GM23338 (cell line): ENCODE data around the gene NCKAP5. TPM values are rescaled to one million over a fixed set of nuclear protein-coding genes. Genes with fewer than 3 reads are reported as not detected.

ENCODE experiments used
- ATAC-seq: fragments of 200-7000 bp; cut with Tn5 transposase; 3 replicates; pipeline ENCODE4 v1.9.1; 2020
- DNase-seq: peaks from one replicate; pipeline ENCODE4 v3.0.0-alpha.2; 2015; ENCODE audit warnings: low spot score
- H2AFZ ChIP-seq: fragments of 200-600 bp; sonication (generic); 2 replicates; pipeline ENCODE4 v1.8.0; 2016; ENCODE audit warnings: antibody characterized with exemption, mild to moderate bottlenecking, moderate library complexity
- H3F3A ChIP-seq: fragments of 200-600 bp; sonication (generic); replicated peaks from 2 replicates; pipeline ENCODE4 v1.8.0; 2017; ENCODE audit warnings: antibody characterized with exemption, mixed run types, low read depth
- H3K27ac ChIP-seq: fragments of 200-600 bp; sonication (generic); 2 replicates; pipeline ENCODE4 v1.6.1; 2016; ENCODE audit warnings: low read depth
- H3K27me3 ChIP-seq: fragments of 200-600 bp; sonication (generic); 2 replicates; pipeline ENCODE4 v1.8.0; 2016; ENCODE audit warnings: mild to moderate bottlenecking, mixed run types, moderate library complexity; ENCODE audit not compliant: insufficient read depth
- H3K36me3 ChIP-seq: fragments of 200-600 bp; sonication (generic); 2 replicates; pipeline ENCODE4 v1.8.0; 2016; ENCODE audit warnings: mild to moderate bottlenecking; ENCODE audit not compliant: insufficient read depth
- H3K4me1 ChIP-seq: fragments of 200-600 bp; sonication (generic); 2 replicates; pipeline ENCODE4 v1.8.0; 2016; ENCODE audit warnings: mild to moderate bottlenecking, moderate library complexity; ENCODE audit not compliant: insufficient read depth
- H3K4me2 ChIP-seq: fragments of 200-600 bp; sonication (generic); 2 replicates; pipeline ENCODE4 v1.7.1; 2017; ENCODE audit warnings: mixed run types
- H3K4me3 ChIP-seq: fragments of 200-600 bp; sonication (generic); 2 replicates; pipeline ENCODE4 v1.6.1; 2016; ENCODE audit warnings: mixed run types
- H3K79me2 ChIP-seq: fragments of 200-600 bp; sonication (generic); replicated peaks from 2 replicates; pipeline ENCODE4 v1.8.0; 2017; ENCODE audit warnings: mild to moderate bottlenecking; ENCODE audit not compliant: insufficient read depth
- H3K9me2 ChIP-seq: fragments of 200-600 bp; sonication (generic); 2 replicates; pipeline ENCODE4 v1.8.0; 2017; ENCODE audit not compliant: insufficient read depth
- H4K20me1 ChIP-seq: fragments of 200-600 bp; sonication (generic); replicated peaks from 2 replicates; pipeline ENCODE4 v1.8.0; 2017; ENCODE audit warnings: mild to moderate bottlenecking; ENCODE audit not compliant: insufficient read depth
- H3K27ac Mint-ChIP-seq: 2 replicates; pipeline ENCODE4 v1.8.0; 2020; ENCODE audit warnings: inconsistent platforms, mild to moderate bottlenecking, moderate library complexity, mixed read lengths
- H3K27me3 Mint-ChIP-seq: 3 replicates; pipeline ENCODE4 v1.8.0; 2022; ENCODE audit warnings: low read depth, mild to moderate bottlenecking, moderate library complexity, mixed read lengths, inconsistent platforms; ENCODE audit not compliant: insufficient read depth, poor library complexity
- H3K36me3 Mint-ChIP-seq: 3 replicates; pipeline ENCODE4 v1.8.0; 2021; ENCODE audit warnings: low read depth, mild to moderate bottlenecking, inconsistent platforms, moderate library complexity, mixed read lengths
- H3K4me1 Mint-ChIP-seq: 3 replicates; pipeline ENCODE4 v1.8.0; 2020; ENCODE audit warnings: mild to moderate bottlenecking, inconsistent platforms, mixed read lengths
- H3K4me3 Mint-ChIP-seq: 3 replicates; pipeline ENCODE4 v1.8.0; 2021; ENCODE audit warnings: moderate library complexity, mild to moderate bottlenecking, inconsistent platforms, mixed read lengths
- H3K9me3 Mint-ChIP-seq: 3 replicates; pipeline ENCODE4 v1.8.0; 2020; ENCODE audit warnings: moderate library complexity, mild to moderate bottlenecking, inconsistent platforms, mixed read lengths
- CTCF ChIP-seq, 2 experiments: fragments of 200-600 bp in 1 of 2; sonication (generic) in 1 of 2; conservative IDR thresholded peaks; 2 replicates each; pipeline versions ENCODE4 v1.5.1 to v1.6.1; 2016 to 2017; ENCODE audit warnings: antibody characterized with exemption in 2 of 2, low read depth in 2 of 2, mild to moderate bottlenecking in 2 of 2, moderate library complexity in 1 of 2
- EZH2 ChIP-seq: fragments of 200-600 bp; sonication (generic); IDR thresholded peaks from one replicate; pipeline ENCODE4 v1.8.0; 2017; ENCODE audit warnings: antibody characterized with exemption, mild to moderate bottlenecking, low read depth; ENCODE audit not compliant: unreplicated experiment
- EZH2phosphoT487 ChIP-seq: fragments of 200-600 bp; sonication (generic); IDR thresholded peaks from one replicate; pipeline ENCODE4 v1.8.1; 2018; ENCODE audit warnings: antibody characterized with exemption; ENCODE audit not compliant: unreplicated experiment
- JUNB ChIP-seq: IDR thresholded peaks from one replicate; pipeline ENCODE4 v1.6.1; 2016; ENCODE audit warnings: antibody characterized with exemption; ENCODE audit not compliant: unreplicated experiment
- NANOG ChIP-seq: IDR thresholded peaks from 2 replicates; pipeline ENCODE4 v1.6.1; 2016; ENCODE audit warnings: antibody characterized with exemption, borderline replicate concordance
- POLR2AphosphoS5 ChIP-seq: IDR thresholded peaks from 2 replicates; pipeline ENCODE4 v1.6.1; 2016; ENCODE audit warnings: antibody characterized with exemption, low read depth
- STAT1 ChIP-seq: IDR thresholded peaks from one replicate; pipeline ENCODE4 v1.6.1; 2016; ENCODE audit warnings: antibody characterized with exemption; ENCODE audit not compliant: unreplicated experiment
- ZNF114 ChIP-seq: fragments of 250-450 bp; sonication (Bioruptor Pico); IDR thresholded peaks from 2 replicates; pipeline ENCODE4 v1.5.0; 2020; ENCODE audit warnings: mild to moderate bottlenecking, moderate library complexity
- ZNF331 ChIP-seq: fragments of 250-450 bp; sonication (Bioruptor Pico); IDR thresholded peaks from 2 replicates; pipeline ENCODE4 v1.5.0; 2020; ENCODE audit warnings: low read depth, mild to moderate bottlenecking, moderate library complexity
- polyA plus RNA-seq: library from polyadenylated mRNA; unstranded; fragments of >200 nt; fragmentation: Nextera tagmentation; extraction: Ambion mirVana; gene quantifications from 2 replicates; pipeline ENCODE4 v1.2.1, GENCODE V29; 2016
- total RNA-seq: library from RNA; depleted of rRNA; stranded (reverse); fragments of >200 nt; shearing (Covaris generic); gene quantifications from 2 replicates; pipeline ENCODE4 v1.2.3, GENCODE V29; 2014
- TF ChIP-seq, protein P1 (sequence below): IDR thresholded peaks from one replicate; pipeline ENCODE4 v1.6.1; 2018; ENCODE audit warnings: antibody characterized with exemption; ENCODE audit not compliant: unreplicated experiment
- TF ChIP-seq, protein P2 (sequence below): IDR thresholded peaks from 2 replicates; pipeline ENCODE4 v1.6.1; 2016; ENCODE audit warnings: antibody characterized with exemption

The NCKAP5 gene
- total and polyA plus RNA-seq, 2 experiments from 2014 or later: 0.34 to 0.73 TPM

- TF ChIP-seq, protein P1, sequence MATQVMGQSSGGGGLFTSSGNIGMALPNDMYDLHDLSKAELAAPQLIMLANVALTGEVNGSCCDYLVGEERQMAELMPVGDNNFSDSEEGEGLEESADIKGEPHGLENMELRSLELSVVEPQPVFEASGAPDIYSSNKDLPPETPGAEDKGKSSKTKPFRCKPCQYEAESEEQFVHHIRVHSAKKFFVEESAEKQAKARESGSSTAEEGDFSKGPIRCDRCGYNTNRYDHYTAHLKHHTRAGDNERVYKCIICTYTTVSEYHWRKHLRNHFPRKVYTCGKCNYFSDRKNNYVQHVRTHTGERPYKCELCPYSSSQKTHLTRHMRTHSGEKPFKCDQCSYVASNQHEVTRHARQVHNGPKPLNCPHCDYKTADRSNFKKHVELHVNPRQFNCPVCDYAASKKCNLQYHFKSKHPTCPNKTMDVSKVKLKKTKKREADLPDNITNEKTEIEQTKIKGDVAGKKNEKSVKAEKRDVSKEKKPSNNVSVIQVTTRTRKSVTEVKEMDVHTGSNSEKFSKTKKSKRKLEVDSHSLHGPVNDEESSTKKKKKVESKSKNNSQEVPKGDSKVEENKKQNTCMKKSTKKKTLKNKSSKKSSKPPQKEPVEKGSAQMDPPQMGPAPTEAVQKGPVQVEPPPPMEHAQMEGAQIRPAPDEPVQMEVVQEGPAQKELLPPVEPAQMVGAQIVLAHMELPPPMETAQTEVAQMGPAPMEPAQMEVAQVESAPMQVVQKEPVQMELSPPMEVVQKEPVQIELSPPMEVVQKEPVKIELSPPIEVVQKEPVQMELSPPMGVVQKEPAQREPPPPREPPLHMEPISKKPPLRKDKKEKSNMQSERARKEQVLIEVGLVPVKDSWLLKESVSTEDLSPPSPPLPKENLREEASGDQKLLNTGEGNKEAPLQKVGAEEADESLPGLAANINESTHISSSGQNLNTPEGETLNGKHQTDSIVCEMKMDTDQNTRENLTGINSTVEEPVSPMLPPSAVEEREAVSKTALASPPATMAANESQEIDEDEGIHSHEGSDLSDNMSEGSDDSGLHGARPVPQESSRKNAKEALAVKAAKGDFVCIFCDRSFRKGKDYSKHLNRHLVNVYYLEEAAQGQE: no peak
- TF ChIP-seq EZH2phosphoT487: no peak
- no peak for TF ChIP-seq JUNB
- no peak for TF ChIP-seq EZH2
- no peak for TF ChIP-seq ZNF114 (CRISPR knock-in tag)
- TF ChIP-seq POLR2AphosphoS5: no peak
- TF ChIP-seq CTCF (conservative IDR thresholded peaks at IDR 0.05; ENCODE audit: low read depth in 2 of 2): no peak
These were observed 163.0 kb downstream of the NCKAP5 start (continued) for GRCh38 chr2:133405252-133405651.

DNA sequence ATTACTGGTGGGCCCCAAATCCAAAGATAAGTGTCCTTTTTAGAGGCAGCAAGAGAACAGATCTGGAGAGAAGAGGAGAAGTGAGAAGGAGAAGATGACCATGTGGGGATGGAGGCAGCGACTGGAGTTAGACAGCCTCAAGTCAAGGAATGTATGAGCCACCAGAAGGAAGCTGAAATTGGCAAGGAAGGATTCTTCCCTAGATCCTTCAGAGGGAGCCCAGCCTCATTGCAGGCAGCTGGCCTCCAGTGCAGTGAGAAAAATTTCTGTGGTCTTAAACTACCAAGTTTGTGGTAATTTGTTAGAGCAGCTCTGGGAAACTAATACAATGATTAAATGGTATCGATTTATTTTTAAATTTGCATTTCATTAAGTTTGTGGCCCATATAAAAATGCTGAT, 167.9 kb downstream of the NCKAP5 start:
- H3K36me3 Mint-ChIP-seq: no peaks in the 10 kb centered on the region
- H3K4me3 Mint-ChIP-seq: no peak overlapping the region
- Histone ChIP-seq H3K27ac (no peak overlapping the region), H3K79me2 (no peaks in the 10 kb centered on the region), H3F3A (no peaks in the 10 kb centered on the region), H4K20me1 (no peaks in the 10 kb centered on the region), H3K36me3 (no peaks in the 10 kb centered on the region), H3K9me2 (peaks cover 12% of the 10 kb centered on the region; the same call in 1 of the 2 replicates), H3K27me3 (no peaks in the 10 kb centered on the region), H3K4me2 (no peak overlapping the region), H3K4me1 (no peaks in the 10 kb centered on the region), H3K4me3 (no peak overlapping the region), H2AFZ (no peak overlapping the region)
- DNase-seq (no peak), ATAC-seq (no peak)
- H3K27ac Mint-ChIP-seq: no peak overlapping the region
- peaks cover 4% of the 10 kb centered on the region for H3K27me3 Mint-ChIP-seq
- peaks cover 3% of the 10 kb centered on the region; the same call in 2 of the 3 replicates for H3K4me1 Mint-ChIP-seq
- H3K9me3 Mint-ChIP-seq: no peaks in the 10 kb centered on the region; the same call in 2 of the 3 replicates
- no peak for TF ChIP-seq POLR2AphosphoS5
- TF ChIP-seq ZNF114 (CRISPR knock-in tag): no peak
- no peak for TF ChIP-seq EZH2phosphoT487
- TF ChIP-seq JUNB: no peak
- TF ChIP-seq NANOG: no peak
- TF ChIP-seq ZNF331 (CRISPR knock-in tag): no peak
- TF ChIP-seq, protein P1: no peak
- TF ChIP-seq, protein P2, sequence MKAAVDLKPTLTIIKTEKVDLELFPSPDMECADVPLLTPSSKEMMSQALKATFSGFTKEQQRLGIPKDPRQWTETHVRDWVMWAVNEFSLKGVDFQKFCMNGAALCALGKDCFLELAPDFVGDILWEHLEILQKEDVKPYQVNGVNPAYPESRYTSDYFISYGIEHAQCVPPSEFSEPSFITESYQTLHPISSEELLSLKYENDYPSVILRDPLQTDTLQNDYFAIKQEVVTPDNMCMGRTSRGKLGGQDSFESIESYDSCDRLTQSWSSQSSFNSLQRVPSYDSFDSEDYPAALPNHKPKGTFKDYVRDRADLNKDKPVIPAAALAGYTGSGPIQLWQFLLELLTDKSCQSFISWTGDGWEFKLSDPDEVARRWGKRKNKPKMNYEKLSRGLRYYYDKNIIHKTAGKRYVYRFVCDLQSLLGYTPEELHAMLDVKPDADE: no peak
- no peak for TF ChIP-seq STAT1
